ENCODE results near the gene GSTM1. TPM values are rescaled to one million over a fixed set of nuclear protein-coding genes. Genes with fewer than 3 reads are reported as not detected.

The GSTM1 gene
- total and polyA plus RNA-seq, 10 of the 15 experiments (the other 5 are each of a cell fraction or from before 2014, with no cell fraction given) = 16.0 to 75.6 (median 46.4) TPM

GRCh38 chr1:109691759-109692158 lies 4.1 kb downstream of the GSTM1 start:
- Histone ChIP-seq H3K27ac (ENCODE audit: control insufficient read depth, insufficient read depth) (no peak overlapping the region), H3K79me2 (ENCODE audit: control insufficient read depth, insufficient read depth, low read length) (no peaks in the 10 kb centered on the region), H4K20me1 (ENCODE audit: control insufficient read depth, insufficient read depth) (no peaks in the 10 kb centered on the region), H3K9ac (ENCODE audit: control insufficient read depth, insufficient read depth, low read length) (no peak overlapping the region), H3K4me1 (ENCODE audit: control insufficient read depth, insufficient read depth, low read length) (no peaks in the 10 kb centered on the region), H3K4me2 (ENCODE audit: control insufficient read depth, insufficient read depth) (no peak overlapping the region), H3K27me3 (replicated peaks in 1 of 2; ENCODE audit: control insufficient read depth in 2 of 2, insufficient read depth in 2 of 2, low read length in 1 of 2) (no peaks in the 10 kb centered on the region), H3K4me3 (no peak overlapping the region), H3K36me3 (ENCODE audit: control insufficient read depth in 2 of 2, insufficient read depth in 2 of 2, low read length in 1 of 2) (no peaks in the 10 kb centered on the region), H3K9me3 (replicated peaks; ENCODE audit: control insufficient read depth, insufficient read depth, low read length) (no peaks in the 10 kb centered on the region), H2AFZ (ENCODE audit: control insufficient read depth, low read depth, low read length) (no peak overlapping the region)
- BruUV-seq (replicated peaks) = no TSS peak
- DNase-seq (ENCODE audit: low read depth, low spot score) (no peak), FAIRE-seq (no peak), ATAC-seq (no peak)
- ChIA-PET CTCF (no interaction called here), RAD21 (ENCODE audit: unreplicated experiment) (no interaction called here), POLR2A (no interaction called here), SMC1A (ENCODE audit: uncharacterized antibody, unreplicated experiment) (no interaction called here)
- WGBS (ENCODE audit: insufficient coverage, insufficient replicate concordance, low lambda C conversion rate, missing lambda C conversion rate) = 94% methylated on average over 2 of the region's 6 CpGs
- intact Hi-C loops (cut with micrococcal nuclease; ENCODE audit: unreplicated experiment) (no loop called here), in situ Hi-C loops (cut with MboI) (no loop called here)
- TF ChIP-seq RELB (IDR thresholded peaks at IDR 0.05; ENCODE audit: low read depth) (no peak), SPI1 (IDR thresholded peaks at IDR 0.05; ENCODE audit: borderline replicate concordance, insufficient read depth, low read depth, low read length) (no peak), RAD21 (IDR thresholded peaks at IDR 0.05; ENCODE audit: insufficient read depth, low read depth, low read length) (no peak), ZSCAN29 (IDR thresholded peaks at IDR 0.05) (no peak), GATAD2B (conservative IDR thresholded peaks at IDR 0.05; ENCODE audit: low read depth) (no peak), ZBTB40 (IDR thresholded peaks at IDR 0.05; ENCODE audit: borderline replicate concordance) (no peak), BMI1 (IDR thresholded peaks at IDR 0.05; ENCODE audit: borderline replicate concordance) (no peak), PML (IDR thresholded peaks at IDR 0.05; ENCODE audit: low read length) (no peak), CHD4 (IDR thresholded peaks at IDR 0.05) (no peak), CEBPB (IDR thresholded peaks at IDR 0.05; ENCODE audit: borderline replicate concordance in 1 of 2, low read depth in 2 of 2, low read length in 2 of 2) (no peak), CBFB (IDR thresholded peaks at IDR 0.05; ENCODE audit: low read depth) (no peak), NBN (IDR thresholded peaks at IDR 0.05) (no peak), YBX1 (IDR thresholded peaks at IDR 0.05) (no peak), RELA (IDR thresholded peaks at IDR 0.05; ENCODE audit: borderline replicate concordance, partially characterized antibody) (no peak), SREBF2 (IDR thresholded peaks at IDR 0.05; ENCODE audit: low read length) (no peak)
- TF ChIP-seq, protein P1, sequence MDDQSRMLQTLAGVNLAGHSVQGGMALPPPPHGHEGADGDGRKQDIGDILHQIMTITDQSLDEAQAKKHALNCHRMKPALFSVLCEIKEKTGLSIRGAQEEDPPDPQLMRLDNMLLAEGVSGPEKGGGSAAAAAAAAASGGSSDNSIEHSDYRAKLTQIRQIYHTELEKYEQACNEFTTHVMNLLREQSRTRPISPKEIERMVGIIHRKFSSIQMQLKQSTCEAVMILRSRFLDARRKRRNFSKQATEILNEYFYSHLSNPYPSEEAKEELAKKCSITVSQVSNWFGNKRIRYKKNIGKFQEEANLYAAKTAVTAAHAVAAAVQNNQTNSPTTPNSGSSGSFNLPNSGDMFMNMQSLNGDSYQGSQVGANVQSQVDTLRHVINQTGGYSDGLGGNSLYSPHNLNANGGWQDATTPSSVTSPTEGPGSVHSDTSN (IDR thresholded peaks at IDR 0.05; ENCODE audit: insufficient replicate concordance, low read depth, low read length) = no peak

Measured in GM12878 (cell line).